Measurements from ENCODE around the gene ISOC2.

GRCh38 chr19:55410168-55410567 lies 51.3 kb downstream of the ISOC2 start:
- TF ChIP-seq SP1 (IDR thresholded peaks at IDR 0.05) (no peak), L3MBTL2 (conservative IDR thresholded peaks at IDR 0.05) (no peak), HDGF (IDR thresholded peaks at IDR 0.05; ENCODE audit: borderline replicate concordance) (no peak), PKNOX1 (IDR thresholded peaks at IDR 0.05) (no peak), FOXK2 (IDR thresholded peaks at IDR 0.05) (no peak), ELF4 (IDR thresholded peaks at IDR 0.05) (no peak)
